CD8-positive, alpha-beta memory T cell (primary cell): ENCODE measurements around the gene HOXA11. TPM values are rescaled to one million over a fixed set of nuclear protein-coding genes. Genes with fewer than 3 reads are reported as not detected.
A peak's percentile ranks its signal among the peaks of the same experiment; 100 is the strongest.

Experiments used
- CTCF ChIA-PET: fragments of 350-600 bp; sonication (Branson Sonifier 250); formaldehyde crosslinking; loops from one replicate; lab custom pipeline; 2021; ENCODE audit warnings: antibody characterized with exemption; lab: Charles Lee
- POLR2A ChIA-PET: fragments of 350-600 bp; sonication (Branson Sonifier 250); formaldehyde crosslinking; loops from one replicate; lab custom pipeline; 2021; ENCODE audit warnings: antibody characterized with exemption; lab: Charles Lee
- DNase-seq, 5 donors: peaks; one replicate each; pipeline versions ENCODE4 v3.0.0 to v3.0.0-alpha.2; 2020 to 2022; ENCODE audit warnings: mixed read lengths in 1 of 5
- H3K27ac ChIP-seq: one replicate; pipeline ENCODE4 v1.7.0; 2013; ENCODE audit warnings: low read depth, mild to moderate bottlenecking, low read length, moderate library complexity
- H3K27me3 ChIP-seq: 2 replicates; pipeline ENCODE4 v1.7.0; 2013; ENCODE audit warnings: low read length, mild to moderate bottlenecking; ENCODE audit not compliant: insufficient read depth, poor library complexity, severe bottlenecking
- H3K36me3 ChIP-seq: 2 replicates; pipeline ENCODE4 v1.7.0; 2013; ENCODE audit warnings: mild to moderate bottlenecking, low read length, moderate library complexity; ENCODE audit not compliant: insufficient read depth
- H3K4me1 ChIP-seq: 2 replicates; pipeline ENCODE4 v1.7.0; 2013; ENCODE audit warnings: mild to moderate bottlenecking, low read length, moderate library complexity; ENCODE audit not compliant: insufficient read depth
- H3K4me3 ChIP-seq: 2 replicates; pipeline ENCODE4 v1.7.0; 2013; ENCODE audit warnings: mild to moderate bottlenecking, low read length
- H3K9me3 ChIP-seq: 2 replicates; pipeline ENCODE4 v1.7.0; 2013; ENCODE audit warnings: mild to moderate bottlenecking, low read length
- H3K27ac Mint-ChIP-seq, 8 donors: one replicate each; pipeline ENCODE4 v1.8.0; 2020 to 2021; ENCODE audit warnings: mixed read lengths in 8 of 8, mild to moderate bottlenecking in 6 of 8, inconsistent platforms in 3 of 8, moderate library complexity in 3 of 8
- H3K27me3 Mint-ChIP-seq, 2 donors: one replicate each; pipeline ENCODE4 v1.8.0; 2020 to 2021; ENCODE audit warnings: mixed read lengths in 2 of 2, mild to moderate bottlenecking in 1 of 2, moderate library complexity in 1 of 2
- H3K36me3 Mint-ChIP-seq, 3 donors: one replicate each; pipeline ENCODE4 v1.8.0; 2020 to 2021; ENCODE audit warnings: mixed read lengths in 3 of 3, inconsistent platforms in 1 of 3, mild to moderate bottlenecking in 1 of 3
- H3K4me1 Mint-ChIP-seq, 3 donors: one replicate each; pipeline ENCODE4 v1.8.0; 2020 to 2021; ENCODE audit warnings: mixed read lengths in 3 of 3, inconsistent platforms in 1 of 3, mild to moderate bottlenecking in 1 of 3
- H3K4me3 Mint-ChIP-seq, 7 donors: one replicate each; pipeline ENCODE4 v1.8.0; 2020 to 2021; ENCODE audit warnings: mixed read lengths in 7 of 7, mild to moderate bottlenecking in 6 of 7, moderate library complexity in 4 of 7, inconsistent platforms in 2 of 7
- H3K9me3 Mint-ChIP-seq, 5 donors: one replicate each; pipeline ENCODE4 v1.8.0; 2020 to 2022; ENCODE audit warnings: mixed read lengths in 5 of 5, mild to moderate bottlenecking in 3 of 5, moderate library complexity in 2 of 5, inconsistent platforms in 1 of 5
- polyA plus RNA-seq: library from polyadenylated mRNA; unstranded; fragments of 300-500 nt; fragmentation: Illumina TruSeq; gene quantifications from one replicate; pipeline ENCODE4 v1.2.3, GENCODE V29; 2021
- total RNA-seq, 2 experiments: library from RNA; stranded (reverse); gene quantifications; one replicate each; pipeline ENCODE4 v1.2.3, GENCODE V29; 2021

The HOXA11 gene
- total RNA-seq (not detected), polyA plus RNA-seq (not detected)

DNA sequence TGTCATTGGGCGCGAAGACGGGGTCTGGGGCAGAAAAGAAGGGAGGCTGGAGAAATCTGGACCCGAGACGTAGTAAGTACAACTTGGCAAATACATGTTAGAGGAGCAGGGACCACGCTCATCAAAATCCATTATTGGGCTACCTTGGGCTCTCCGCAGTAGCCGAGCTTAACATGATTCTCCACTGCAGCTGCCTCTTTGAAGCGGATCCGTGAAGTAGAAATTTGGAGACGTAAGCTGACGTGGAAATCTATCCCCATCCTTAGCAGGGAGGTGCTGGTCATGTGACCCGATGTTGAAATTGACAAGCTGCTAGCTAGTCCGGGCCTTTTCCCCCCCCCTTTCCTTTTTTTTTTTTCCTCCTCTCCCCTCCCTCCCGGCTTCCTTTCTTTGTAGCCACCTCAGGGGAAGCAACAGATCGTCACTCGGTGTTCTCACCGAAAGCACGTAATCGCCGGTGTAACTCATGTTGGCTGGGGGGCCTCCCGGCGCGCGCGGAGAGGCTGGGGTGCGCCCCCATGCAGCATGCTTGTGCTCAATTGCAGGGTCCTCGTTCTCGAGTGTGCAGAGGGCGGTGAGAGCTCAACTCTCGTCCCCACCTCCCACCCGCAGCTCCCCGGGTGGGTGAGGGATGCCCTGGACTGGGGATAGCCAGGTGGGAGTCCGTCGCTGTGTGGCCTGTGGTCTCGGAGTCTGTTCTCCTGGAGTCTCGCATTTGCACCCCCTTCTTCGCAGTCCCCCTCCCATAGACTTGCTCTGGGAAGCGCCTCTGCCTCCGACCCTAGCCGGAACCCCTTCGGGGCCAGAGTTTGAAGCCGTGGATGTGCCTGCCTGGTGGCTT, at the start of gene HOXA11:
TSS of gene HOXA11 (minus strand) at position 220 of the 841 bp plus-strand sequence. CDS start at position 132, 88 bp downstream.
- H3K27ac Mint-ChIP-seq = peak within 1 kb of the TSS in 6 of 8 donors; percentile 1 to 82 (median 52)
- Histone ChIP-seq H3K9me3 (no peaks in the 10 kb centered on the region), H3K36me3 (no peaks in the 10 kb centered on the region), H3K27ac (no peak within 1 kb of the TSS), H3K4me1 (peaks cover 54% of the 10 kb centered on the region), H3K27me3 (peaks cover 82% of the 10 kb centered on the region), H3K4me3 (peak within 1 kb of the TSS; percentile 34)
- H3K27me3 Mint-ChIP-seq = peaks cover 82 to 88% of the 10 kb centered on the region in 2 donors
- H3K9me3 Mint-ChIP-seq = peaks cover 0 to 7% (median 0%) of the 10 kb centered on the region in 5 donors
- peak within 1 kb of the TSS; percentile 70 to 89 (median 84) for H3K4me3 Mint-ChIP-seq
- H3K36me3 Mint-ChIP-seq = no peaks in the 10 kb centered on the region
- CTCF ChIA-PET = interaction anchor here (0.7 to 2.5 kb wide), 4 partner anchors 11 to 22 kb away, joined by 3 to 10 read pairs (median 6); no protein-coding TSS in a partner anchor
- H3K4me1 Mint-ChIP-seq = peaks cover 48 to 63% (median 51%) of the 10 kb centered on the region in 3 donors
- DNase-seq = peak in 1 of 5 donors; percentile 43
- POLR2A ChIA-PET = interaction anchor here (0.7 to 1.0 kb wide), 2 partner anchors 13 to 18 kb away, joined by 3 to 4 read pairs; no protein-coding TSS in a partner anchor

DNA sequence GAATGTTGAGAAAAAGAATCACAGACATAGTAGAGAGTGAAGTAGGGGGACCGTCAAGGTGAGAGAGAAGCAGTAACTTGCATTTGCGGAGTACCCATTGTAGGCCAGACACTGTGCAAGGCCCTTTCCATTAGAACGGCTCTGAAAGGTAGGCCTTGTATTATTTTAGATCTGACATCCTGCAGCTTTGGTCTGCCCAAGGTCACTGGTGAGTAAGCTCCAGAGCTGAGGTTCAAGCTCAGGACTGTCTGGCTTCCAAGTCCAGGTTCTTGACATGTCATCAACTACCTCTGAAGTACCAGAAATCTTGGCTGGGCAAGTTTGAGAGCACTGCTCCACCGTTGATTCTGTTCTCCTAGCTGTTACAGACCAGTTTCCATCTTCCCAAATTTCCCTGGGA, 44.4 kb upstream of the HOXA11 start:
- Histone ChIP-seq H3K27me3 (peaks cover 19% of the 10 kb centered on the region), H3K4me1 (no peaks in the 10 kb centered on the region), H3K27ac (no peak overlapping the region), H3K36me3 (no peaks in the 10 kb centered on the region), H3K9me3 (no peaks in the 10 kb centered on the region), H3K4me3 (no peak overlapping the region)
- Mint-ChIP-seq H3K36me3 (no peaks in the 10 kb centered on the region), H3K4me1 (peaks cover 0 to 1% (median 0%) of the 10 kb centered on the region in 3 donors), H3K27me3 (peaks cover 34 to 65% of the 10 kb centered on the region in 2 donors), H3K27ac (no peak overlapping the region), H3K9me3 (no peaks in the 10 kb centered on the region), H3K4me3 (no peak overlapping the region)
- ChIA-PET POLR2A (no interaction called here), CTCF (no interaction called here)
- no peak for DNase-seq

- Mint-ChIP-seq H3K4me1 (peaks cover 0 to 3% (median 0%) of the 10 kb centered on the region in 3 donors), H3K27me3 (peaks cover 39 to 85% of the 10 kb centered on the region in 2 donors), H3K27ac (peak overlapping the region in 1 of 8 donors; percentile 18), H3K4me3 (no peak overlapping the region), H3K36me3 (no peaks in the 10 kb centered on the region), H3K9me3 (no peaks in the 10 kb centered on the region)
- H3K9me3 ChIP-seq = no peaks in the 10 kb centered on the region
- ChIA-PET POLR2A (no interaction called here), CTCF (interaction anchor here (1.0 kb wide), 1 partner anchor 45 kb away, joined by 3 read pairs; no protein-coding TSS in a partner anchor)
- H3K4me1 ChIP-seq = no peaks in the 10 kb centered on the region
- no peak for DNase-seq
- H3K36me3 ChIP-seq = no peaks in the 10 kb centered on the region
- no peak overlapping the region for H3K4me3 ChIP-seq
- H3K27ac ChIP-seq = no peak overlapping the region
- peaks cover 35% of the 10 kb centered on the region for H3K27me3 ChIP-seq
These were observed 40.2 kb upstream of the HOXA11 start for GRCh38 chr7:27224983-27225934.

DNA sequence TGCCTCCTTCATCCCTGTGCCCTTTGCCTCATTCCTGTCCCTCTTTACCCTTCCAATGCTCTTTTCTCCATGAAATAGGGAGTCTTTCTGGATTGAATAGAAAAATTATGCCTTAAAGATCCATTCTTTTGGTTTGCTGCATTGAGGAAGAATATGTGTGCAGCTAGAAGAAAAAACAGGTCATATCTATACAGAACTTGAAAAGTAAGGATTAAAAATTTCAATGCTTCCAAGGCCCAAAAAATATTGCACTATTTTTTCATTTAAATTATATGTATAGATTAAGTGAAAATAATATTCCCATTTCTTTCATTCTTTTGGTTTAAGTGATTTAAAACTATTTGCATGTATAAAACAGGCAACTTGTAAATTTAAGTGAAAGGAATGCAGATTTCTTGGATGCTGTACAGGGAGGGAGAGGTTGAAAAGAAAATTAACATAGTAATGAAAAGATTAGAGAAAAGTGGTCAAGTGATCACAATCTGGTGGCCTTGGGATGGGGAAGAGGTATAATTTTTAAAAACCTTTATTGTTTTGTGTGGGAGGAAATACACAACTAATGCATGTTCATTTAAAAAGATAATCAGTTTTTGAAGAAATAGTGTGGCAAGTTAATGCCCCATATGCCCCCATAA, 39.0 kb upstream of the HOXA11 start:
- H3K27me3 Mint-ChIP-seq = peaks cover 39 to 86% of the 10 kb centered on the region in 2 donors
- no peak overlapping the region for H3K27ac ChIP-seq
- no peak overlapping the region for H3K4me3 Mint-ChIP-seq
- H3K27ac Mint-ChIP-seq = no peak overlapping the region
- H3K9me3 Mint-ChIP-seq = no peaks in the 10 kb centered on the region
- POLR2A ChIA-PET = interaction anchor here (0.5 kb wide), 1 partner anchor 12 kb away, joined by 4 read pairs; no protein-coding TSS in a partner anchor
- H3K27me3 ChIP-seq = peaks cover 36% of the 10 kb centered on the region
- CTCF ChIA-PET = no interaction called here
- no peaks in the 10 kb centered on the region for H3K36me3 ChIP-seq
- H3K4me3 ChIP-seq = no peak overlapping the region
- peaks cover 0 to 11% (median 3%) of the 10 kb centered on the region in 3 donors for H3K4me1 Mint-ChIP-seq
- DNase-seq = no peak
- H3K9me3 ChIP-seq = no peaks in the 10 kb centered on the region
- H3K36me3 Mint-ChIP-seq = no peaks in the 10 kb centered on the region
- no peaks in the 10 kb centered on the region for H3K4me1 ChIP-seq

DNA sequence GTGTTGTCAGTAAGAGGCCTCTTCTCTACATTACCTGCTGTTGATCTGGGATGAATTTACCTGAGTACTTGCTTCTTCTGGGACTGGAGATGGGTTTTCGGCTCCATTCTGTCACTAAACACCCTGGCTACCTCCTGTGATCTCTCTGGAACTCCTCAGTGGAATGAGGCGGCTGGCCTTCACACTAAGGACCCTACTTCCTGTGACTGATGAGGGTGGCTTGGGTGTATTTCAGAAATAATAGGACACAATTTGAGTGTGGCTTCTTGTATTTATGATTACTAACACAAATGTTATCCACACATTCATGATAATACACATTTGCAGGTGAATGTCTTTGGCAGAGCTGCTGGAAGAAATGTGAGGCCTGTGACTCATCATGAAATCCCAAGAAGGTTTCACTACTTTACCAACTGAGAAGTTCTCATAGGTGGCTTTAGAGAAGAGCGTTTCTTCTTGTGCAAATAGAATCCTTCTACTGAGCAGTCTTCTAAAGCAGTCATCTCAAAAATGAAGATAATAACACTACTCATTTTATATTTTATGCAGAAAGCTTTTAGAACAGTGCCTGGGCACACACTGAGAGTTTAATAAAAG, 36.3 kb upstream of the HOXA11 start:
- peaks cover 0 to 11% (median 3%) of the 10 kb centered on the region in 3 donors for H3K4me1 Mint-ChIP-seq
- Histone ChIP-seq H3K36me3 (no peaks in the 10 kb centered on the region), H3K4me1 (no peaks in the 10 kb centered on the region), H3K4me3 (no peak overlapping the region), H3K27me3 (peaks cover 30% of the 10 kb centered on the region), H3K27ac (no peak overlapping the region), H3K9me3 (no peaks in the 10 kb centered on the region)
- CTCF ChIA-PET = no interaction called here
- H3K9me3 Mint-ChIP-seq = no peaks in the 10 kb centered on the region
- peak overlapping the region in 1 of 8 donors; percentile 0 for H3K27ac Mint-ChIP-seq
- POLR2A ChIA-PET = no interaction called here
- peaks cover 50 to 84% of the 10 kb centered on the region in 2 donors for H3K27me3 Mint-ChIP-seq
- H3K4me3 Mint-ChIP-seq = no peak overlapping the region
- no peak for DNase-seq
- H3K36me3 Mint-ChIP-seq = no peaks in the 10 kb centered on the region

- Mint-ChIP-seq H3K27me3 (peaks cover 52 to 87% of the 10 kb centered on the region in 2 donors), H3K4me3 (peak overlapping the region in 2 of 7 donors; percentile 16 to 46), H3K9me3 (no peaks in the 10 kb centered on the region), H3K4me1 (peaks cover 0 to 11% (median 3%) of the 10 kb centered on the region in 3 donors), H3K36me3 (no peaks in the 10 kb centered on the region), H3K27ac (no peak overlapping the region)
- peaks cover 24% of the 10 kb centered on the region for H3K27me3 ChIP-seq
- ChIA-PET POLR2A (no interaction called here), CTCF (no interaction called here)
- no peak overlapping the region for H3K27ac ChIP-seq
- no peaks in the 10 kb centered on the region for H3K4me1 ChIP-seq
- DNase-seq = no peak
- H3K4me3 ChIP-seq = no peak overlapping the region
- no peaks in the 10 kb centered on the region for H3K36me3 ChIP-seq
- no peaks in the 10 kb centered on the region for H3K9me3 ChIP-seq
These were observed 35.5 kb upstream of the HOXA11 start for GRCh38 chr7:27220440-27220955.

- no peak for DNase-seq
- Mint-ChIP-seq H3K27ac (peak overlapping the region in 1 of 8 donors; percentile 52), H3K4me1 (peaks cover 0 to 11% (median 3%) of the 10 kb centered on the region in 3 donors), H3K27me3 (peaks cover 52 to 90% of the 10 kb centered on the region in 2 donors), H3K9me3 (no peaks in the 10 kb centered on the region), H3K36me3 (no peaks in the 10 kb centered on the region), H3K4me3 (peak overlapping the region in 1 of 7 donors; percentile 34)
- Histone ChIP-seq H3K36me3 (no peaks in the 10 kb centered on the region), H3K4me1 (no peaks in the 10 kb centered on the region), H3K4me3 (no peak overlapping the region), H3K9me3 (no peaks in the 10 kb centered on the region), H3K27me3 (peaks cover 24% of the 10 kb centered on the region), H3K27ac (no peak overlapping the region)
- ChIA-PET POLR2A (no interaction called here), CTCF (interaction anchor here (1.3 kb wide), 1 partner anchor 24 kb away, joined by 3 read pairs; no protein-coding TSS in a partner anchor)
These were observed 34.8 kb upstream of the HOXA11 start for GRCh38 chr7:27219821-27220220.
